Activated CD8-positive, alpha-beta memory T cell treated with anti-CD3 and anti-CD28 coated beads for 1 hour (primary cell): ENCODE results near the gene NUBP2.

Experiments
- DNase-seq, 2 donors: peaks; one replicate each; pipeline ENCODE4 v3.0.0-alpha.2; 2020; ENCODE audit warnings: low read depth in 1 of 2; ENCODE audit errors: extremely low read depth in 1 of 2

The NUBP2 gene

DNA sequence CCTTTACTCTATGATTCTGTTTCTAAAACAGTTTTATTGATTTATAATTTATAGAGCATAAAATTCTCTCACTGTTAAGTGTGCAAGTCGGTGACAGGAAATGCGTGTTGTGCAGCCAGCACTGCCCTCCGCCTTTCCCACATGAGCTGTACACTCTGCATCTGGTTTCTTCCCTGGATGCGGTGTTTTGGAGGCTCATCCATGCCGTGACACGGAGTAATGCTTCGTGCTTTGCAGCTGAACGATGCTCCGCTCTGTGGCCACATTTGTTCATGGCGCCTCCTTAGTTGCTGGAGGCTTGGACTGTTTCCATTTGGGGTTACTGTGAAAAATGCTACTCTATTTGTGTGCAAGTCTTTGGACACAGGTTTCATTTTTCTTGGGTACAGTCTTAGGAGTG lies 17.9 kb downstream of the NUBP2 start:
- no peak for DNase-seq

DNA sequence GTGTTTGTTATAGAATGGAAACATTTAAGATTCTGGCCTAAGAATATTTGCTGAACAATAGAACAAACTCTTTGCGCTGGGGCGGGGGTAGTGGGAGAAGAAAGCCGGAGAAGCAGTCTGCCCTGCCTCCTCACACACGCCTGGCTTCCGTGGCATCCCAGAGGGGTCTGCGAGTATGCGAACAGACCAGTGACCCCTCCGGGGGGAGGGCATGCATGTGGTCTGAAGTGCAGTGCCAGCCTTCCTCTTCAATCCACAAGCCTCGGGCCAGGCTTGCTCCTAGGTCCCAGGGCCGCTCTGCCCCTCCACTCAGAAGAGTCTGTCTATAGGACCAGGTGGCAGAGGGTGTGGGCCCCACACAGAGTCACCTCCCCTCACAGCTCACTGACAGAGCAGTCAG lies 24.9 kb downstream of the NUBP2 start:
- DNase-seq = no peak

DNA sequence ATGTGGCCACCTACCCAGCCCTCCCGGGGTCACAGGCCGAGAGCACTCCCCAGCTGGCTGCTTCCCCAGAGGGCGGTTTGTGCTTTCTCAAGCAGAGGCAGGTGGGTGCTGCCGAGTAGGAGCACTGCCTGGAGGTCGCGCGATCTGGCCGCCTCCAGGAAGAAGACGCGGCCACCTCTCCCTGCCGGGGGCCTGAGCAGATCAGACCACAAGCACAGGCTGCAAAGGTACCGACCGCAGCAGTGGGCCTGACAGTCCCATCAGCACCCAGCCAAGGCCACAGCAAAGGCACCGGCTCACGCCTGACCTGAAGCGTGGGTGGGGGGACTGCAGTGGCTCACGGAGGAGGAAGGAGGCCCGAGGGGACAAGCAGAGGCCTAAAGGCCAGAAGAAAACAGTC lies 25.9 kb downstream of the NUBP2 start:
- no peak for DNase-seq

DNA sequence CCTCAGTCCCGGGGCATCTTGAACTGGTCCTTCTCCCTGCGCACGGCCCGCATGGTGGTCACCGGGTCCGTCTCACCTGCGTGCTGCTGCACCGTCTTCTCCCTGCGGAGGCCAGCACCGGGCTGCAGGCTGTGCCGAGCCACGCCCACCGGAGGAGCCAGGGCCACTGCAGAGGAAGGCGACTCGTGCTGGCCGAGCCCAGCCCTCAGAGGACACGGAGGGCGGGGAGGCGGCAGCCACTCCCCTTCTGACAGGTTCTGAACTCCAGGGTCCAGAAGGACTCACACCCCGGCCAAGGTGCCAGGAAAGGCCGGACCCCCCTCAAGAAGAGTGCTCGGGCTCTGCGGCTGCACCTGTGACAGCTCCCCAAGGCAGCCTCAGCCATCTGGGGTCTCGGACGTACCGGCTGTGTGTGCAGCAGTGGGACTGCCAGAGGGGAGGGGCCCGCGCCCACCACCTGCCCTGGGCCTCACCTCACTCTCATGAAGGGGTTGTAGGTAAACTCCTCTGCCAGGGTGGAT lies 26.6 kb downstream of the NUBP2 start:
- DNase-seq = no peak

DNA sequence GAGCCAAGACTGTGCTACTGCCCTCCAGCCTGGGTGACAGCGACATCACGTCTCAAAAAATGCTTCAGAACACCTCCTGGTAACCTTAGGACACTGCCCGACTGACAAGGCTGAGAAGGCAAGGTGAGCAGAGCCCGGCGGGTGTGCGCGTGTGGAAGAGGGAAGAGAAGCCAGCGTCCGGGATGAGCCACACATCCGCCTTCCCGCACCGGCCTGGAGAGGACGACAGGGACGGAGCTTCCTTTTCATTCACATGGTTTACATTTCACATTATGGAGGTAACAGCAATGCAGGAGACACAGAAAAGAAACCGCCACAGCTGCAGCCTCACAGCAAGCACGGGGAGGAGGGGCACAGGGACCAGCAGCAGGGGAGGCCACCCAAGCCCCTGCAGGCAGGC lies 27.3 kb downstream of the NUBP2 start:
- no peak for DNase-seq

DNA sequence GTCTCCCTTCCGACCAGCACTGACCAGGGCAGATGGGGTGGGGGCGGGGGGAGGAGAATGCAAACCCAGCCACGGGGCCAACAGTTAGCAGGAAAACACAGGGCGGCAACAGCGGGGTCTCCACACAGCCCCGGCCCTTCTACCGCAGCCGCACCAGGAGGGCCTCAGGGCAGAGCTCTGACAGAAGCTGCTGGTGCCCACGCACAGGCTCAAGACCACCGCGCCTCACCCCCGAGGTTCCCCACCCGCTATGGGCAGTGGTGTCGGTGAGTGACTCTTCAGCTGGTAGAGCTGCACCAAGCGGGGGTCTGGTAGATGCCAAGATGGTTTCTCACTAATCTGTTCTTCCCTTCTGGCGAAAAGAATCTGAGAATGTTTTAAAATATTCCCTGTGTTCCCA lies 27.8 kb downstream of the NUBP2 start:
- no peak for DNase-seq

DNA sequence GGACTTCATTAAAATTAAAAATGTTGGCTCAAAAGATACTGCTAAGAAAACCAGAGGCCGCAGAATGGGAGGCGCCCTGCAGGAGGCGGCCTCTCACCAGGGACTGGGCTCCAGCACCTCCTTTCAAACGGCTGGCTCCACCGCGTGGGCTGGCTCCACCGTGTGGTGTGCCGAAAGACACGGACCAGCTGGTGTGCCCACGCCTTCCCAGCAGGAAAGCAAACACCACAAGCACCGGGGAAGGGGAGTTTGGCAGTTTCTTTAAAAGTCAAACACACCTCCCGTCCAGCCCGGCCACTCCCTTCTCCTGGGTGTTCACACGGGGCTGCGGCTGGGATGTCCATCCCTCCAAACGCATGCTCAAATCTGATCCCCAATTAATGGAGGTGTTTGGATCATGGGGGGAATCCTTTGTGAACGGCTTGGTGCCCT lies 30.0 kb downstream of the NUBP2 start:
- no peak for DNase-seq

DNA sequence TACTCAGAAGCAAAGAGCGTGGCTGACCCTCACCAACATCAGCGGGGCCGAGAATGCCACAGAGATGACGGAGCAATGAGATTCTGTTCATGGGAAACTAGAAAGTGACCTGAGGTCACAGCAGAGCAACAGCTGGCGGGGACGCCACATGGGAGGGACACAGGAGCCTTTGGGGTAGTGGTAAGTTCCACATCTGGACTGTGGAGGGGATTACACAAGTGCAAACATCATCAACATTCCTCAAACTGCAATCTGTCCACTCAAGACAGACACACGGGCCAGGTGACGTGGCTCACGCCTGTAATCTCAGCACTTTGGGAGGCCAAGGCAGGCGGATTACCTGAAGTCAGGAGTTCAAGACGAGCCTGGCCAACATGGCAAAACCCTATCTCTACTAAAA lies 32.7 kb downstream of the NUBP2 start:
- DNase-seq = no peak

DNA sequence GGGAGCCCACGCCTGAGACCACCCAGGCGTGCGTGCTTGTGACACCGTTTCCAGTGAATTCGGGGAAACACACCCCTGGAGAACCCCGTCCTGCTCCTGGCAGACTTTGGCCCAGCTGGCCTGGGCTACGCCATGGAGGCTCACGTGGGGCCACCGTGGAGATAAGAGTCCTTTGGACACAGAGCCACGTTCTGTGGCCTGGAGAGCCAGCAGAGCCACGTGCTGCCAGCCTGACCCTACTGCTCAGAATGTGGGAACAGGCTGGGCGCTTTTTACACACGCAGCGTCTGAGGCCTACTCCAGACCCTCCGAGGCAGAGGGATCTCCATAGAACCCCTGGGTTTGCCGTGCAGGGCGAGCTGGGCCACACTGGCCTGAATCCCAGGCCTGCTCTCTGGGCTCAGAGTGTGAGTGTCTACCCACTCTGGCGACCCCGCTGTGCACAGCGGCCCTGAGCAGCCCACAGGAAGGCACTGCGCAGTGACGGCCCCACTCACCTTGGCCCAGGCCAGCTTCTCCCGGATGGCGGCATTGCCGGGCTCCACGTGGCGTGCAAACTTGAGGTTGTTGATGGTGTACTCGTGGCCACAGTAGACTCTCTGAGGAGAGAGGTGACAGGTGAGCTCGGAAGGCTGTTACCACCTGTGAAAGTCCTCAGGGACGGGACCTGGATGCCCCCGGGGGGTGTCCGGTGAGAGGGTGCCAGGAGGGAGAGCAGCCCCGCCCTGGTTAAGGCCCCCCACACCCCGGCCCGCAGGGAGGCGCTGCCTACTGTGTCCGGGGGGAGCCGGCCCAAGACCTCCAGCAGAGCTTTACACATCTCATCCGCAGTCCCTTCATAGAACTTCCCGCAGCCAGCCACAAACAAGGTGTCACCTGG lies 33.9 kb downstream of the NUBP2 start:
- no peak for DNase-seq

DNA sequence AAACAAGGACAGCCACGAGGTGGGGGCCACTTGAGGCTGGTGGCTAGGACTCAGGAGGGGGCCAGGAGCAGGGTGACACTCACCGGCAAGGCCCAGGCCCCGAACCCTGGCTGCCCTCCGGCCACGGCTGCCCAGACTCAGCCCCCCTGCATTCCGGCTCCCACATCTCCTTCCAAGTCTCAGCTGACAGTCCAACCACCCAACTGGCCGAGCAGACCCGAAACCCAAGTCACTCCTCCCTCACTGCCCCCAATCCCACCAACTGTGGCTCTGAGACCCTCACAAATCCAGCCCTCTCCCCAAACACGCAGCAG lies 34.5 kb downstream of the NUBP2 start:
- DNase-seq = no peak

DNA sequence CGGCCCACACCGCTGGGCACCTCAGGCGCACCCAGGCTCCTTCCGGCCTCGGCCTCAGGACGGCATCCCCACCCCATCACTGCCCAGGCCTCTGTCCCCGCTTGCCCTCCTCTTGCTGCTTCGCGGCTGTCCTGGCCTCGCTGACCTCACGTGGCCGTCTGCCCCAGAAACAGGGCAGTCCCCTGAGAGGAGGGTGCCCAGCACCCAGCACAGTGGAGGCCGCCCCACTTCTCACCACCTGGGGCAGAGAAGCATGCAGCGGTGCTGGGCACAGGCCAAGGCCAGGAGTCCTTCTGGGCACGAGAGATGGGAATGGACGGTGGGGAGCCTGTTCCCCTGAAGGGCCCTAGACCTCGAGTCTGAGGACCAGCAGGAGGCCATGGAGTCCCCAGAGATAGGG lies 35.0 kb downstream of the NUBP2 start:
- no peak for DNase-seq

DNA sequence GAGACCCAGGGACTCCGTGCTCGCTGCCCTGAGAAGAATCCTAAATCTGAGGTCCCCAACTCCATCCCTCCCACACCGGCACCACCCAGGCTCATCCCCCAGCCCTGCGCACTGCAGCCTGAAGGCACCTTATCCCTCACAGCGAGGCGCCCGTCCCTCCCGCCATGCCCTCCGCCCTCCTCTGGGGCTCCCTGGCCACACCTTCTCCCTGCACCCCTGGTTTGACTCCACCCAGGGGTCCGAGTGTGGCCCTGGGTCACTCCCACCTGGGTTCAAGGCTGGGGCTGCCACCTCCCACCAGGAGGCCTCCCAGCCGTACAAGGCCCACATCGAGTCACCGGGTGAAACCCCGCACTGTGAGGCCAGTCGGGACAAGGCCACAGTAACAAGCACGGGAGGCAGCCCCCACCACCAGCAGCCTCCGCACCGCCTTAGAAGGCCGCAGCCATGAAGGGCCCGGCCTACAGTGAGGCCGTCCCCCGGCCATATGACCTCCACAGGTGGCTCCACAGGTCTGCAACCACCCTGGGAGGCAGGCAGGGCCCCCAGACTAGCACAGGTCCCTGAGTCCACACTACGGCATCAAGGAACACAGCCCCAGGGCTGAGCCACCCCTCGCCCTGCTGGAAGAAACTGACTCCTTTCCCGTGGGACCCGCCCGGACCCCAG lies 35.6 kb downstream of the NUBP2 start:
- no peak for DNase-seq

DNA sequence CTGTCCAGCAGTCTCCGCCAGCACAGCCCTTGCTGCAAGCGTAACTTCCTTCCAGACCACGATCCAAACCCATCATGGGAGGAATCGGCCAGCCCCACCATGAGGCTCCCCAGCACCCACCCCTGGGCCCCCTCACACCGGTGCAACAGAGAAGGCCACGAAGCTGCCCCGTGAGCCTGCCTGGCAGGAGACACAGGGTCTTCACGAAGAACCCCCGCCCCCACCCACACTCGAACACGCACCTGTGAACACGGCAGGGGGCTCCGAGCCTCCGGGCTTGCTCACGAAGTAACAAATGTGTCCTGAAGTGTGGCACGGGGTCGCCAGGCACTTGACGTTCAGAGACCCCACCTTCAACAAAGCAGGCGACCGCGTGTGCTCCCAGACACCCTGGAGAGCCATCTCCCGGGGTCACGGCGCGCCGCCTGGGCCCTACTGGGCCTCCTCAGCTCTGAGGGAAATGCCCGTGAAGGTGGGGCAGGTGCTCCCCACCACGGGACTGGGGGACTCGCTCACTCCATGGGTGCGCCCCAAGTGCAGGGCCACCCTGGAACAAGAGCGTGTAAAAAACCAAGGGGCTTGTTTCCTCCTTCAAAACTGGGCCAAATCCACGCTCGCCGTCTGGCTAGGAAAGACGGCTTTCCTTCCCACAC lies 36.2 kb downstream of the NUBP2 start:
- no peak for DNase-seq

DNA sequence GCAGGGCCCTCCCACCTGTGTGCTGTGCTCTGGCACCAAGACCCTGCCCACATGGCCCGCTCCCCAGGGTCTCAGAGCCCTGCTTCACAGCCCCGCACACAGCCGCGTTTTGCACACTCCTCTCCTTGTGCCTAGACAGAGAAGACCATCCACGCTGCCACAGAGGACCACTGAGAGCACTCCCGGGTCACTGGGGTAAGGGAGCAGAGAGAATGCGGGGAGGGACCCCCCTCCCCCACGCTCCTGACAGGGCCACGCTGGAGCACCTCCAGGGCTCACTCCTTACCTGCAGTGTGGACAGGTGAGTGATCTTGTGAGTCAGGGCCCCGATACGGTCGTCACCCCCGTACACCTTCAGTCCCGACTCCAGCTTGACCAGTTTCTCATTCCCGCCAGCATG lies 36.9 kb downstream of the NUBP2 start:
- DNase-seq = no peak

DNA sequence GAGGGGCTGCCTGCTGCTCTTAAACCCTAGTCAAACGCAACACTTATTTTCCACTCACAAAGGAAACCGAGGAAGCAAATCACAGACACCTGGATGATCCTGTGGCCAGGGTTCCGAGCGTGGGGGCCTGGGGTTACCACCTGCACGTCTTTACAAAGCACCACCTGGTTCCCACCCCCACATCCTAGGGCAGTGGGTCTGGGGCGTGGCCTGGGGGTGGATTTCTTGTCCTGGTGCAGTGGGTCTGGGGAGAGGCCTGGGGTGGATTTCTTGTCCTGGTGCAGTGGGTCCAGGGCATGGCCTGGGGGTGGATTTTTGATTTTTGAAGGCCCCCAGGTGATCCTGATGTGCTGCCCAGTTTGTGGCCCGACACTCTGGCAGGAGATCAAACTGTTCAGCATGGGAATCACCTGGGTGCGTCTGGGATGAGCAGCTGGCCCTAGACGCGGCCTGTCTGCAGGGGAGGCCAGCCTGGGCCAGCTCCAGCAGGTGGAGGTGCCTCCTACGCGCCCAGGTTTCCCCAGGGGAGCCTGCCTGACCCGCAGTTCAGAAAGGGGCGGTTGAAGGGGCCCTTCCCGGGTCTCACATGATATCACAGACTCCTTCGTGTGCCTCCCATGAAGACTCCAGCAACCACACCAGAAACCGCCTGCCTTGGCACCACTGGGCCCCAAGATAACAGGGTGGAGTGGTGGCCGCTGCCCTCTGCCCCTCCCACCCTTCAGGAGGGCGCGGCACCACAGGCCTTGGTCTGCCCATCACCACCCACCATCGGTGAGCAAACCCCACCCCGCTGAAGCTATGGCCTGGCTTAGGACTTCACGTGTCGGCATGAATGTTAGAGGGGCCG lies 37.6 kb downstream of the NUBP2 start:
- DNase-seq = no peak

DNA sequence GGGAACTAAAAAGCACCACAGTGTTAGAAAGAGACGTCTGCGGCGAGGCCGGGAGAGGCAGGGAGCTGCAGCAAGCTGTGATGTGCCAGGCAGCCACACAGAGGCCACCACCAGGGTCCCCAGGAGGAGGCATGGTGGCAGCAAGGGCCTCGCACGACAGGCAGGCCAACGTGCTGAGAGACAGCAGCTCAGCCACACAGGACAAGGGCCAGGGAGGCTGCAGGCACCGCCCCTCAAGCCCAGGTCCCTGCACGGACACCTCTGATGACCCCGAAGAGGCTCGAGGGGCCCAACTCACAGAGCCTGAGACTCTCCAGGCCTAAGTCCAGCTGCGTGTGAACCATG lies 38.2 kb downstream of the NUBP2 start:
- DNase-seq = no peak

DNA sequence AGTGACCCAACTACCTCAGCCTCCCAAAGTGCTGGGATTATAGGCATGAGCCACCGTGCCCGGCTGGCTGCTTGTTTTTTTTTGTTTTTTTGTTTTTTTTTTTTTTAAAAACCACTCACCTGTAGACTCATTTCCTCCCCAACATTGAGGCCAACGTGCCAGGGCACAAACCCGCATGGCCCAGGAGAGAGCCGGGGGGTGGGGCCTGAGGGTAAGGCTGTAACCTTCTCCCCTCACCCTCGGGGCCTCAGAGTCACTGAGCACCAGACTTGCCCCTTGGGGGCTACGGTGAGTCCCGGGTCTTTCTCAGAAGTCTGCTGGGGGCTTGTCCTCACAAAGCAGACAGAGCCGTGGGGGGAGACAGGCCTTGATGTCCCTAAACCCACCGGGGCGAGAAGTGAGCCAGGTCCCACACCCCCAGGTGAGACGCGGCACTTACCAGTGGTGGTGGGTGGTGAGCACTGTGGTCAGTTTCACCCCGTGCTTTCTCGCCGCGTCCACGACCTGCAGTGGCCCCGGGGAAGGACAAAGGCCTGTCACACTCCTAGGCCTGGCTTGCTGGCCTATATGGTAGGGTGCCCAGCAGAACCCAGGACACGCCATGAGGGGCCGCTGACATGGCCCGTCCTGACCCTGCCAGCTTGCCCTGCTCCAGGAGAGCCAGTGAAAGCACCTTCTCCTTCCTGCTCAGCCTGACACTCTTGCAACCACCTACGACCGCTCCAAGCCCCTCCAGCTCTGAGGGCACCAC lies 39.3 kb downstream of the NUBP2 start:
- no peak for DNase-seq

DNA sequence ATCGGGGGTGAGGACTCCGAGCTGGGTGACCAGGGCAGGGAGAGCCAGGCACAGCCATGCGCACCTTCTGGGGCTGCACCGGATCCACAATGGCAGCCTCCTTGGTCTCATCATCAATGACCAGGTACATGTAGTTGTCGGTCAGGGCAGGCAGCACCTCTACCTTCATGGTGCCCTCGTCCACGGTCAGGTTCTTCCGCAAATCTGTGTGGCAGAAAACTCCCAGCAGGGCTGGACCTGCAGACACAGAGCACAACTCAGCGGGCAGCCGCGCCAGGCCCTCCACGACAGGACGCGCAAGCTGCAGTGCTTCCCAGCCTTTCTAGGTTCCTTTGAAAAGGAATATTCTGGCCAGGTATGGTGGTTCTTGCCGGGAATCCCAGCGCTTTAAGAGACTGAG lies 40.0 kb downstream of the NUBP2 start:
- no peak for DNase-seq

DNA sequence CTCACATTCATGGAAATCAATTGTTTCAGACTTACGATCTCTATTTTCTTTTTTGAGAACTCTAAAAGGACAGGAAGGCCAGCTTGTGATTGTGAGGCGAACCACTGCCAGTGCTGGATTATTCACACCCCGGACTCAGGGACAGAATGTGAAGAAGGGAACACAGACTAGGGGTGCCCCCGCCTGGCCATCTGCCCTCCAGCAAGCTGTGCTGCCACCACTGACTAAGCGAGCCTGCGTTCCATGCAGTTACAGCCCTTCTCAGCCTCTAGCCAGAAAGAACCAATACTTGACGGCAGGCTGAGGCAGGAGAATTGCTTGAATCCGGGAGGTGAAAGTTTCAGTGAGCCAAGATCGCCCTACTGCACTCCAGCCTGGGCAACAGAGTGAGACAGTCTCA lies 41.1 kb downstream of the NUBP2 start:
- DNase-seq = no peak

DNA sequence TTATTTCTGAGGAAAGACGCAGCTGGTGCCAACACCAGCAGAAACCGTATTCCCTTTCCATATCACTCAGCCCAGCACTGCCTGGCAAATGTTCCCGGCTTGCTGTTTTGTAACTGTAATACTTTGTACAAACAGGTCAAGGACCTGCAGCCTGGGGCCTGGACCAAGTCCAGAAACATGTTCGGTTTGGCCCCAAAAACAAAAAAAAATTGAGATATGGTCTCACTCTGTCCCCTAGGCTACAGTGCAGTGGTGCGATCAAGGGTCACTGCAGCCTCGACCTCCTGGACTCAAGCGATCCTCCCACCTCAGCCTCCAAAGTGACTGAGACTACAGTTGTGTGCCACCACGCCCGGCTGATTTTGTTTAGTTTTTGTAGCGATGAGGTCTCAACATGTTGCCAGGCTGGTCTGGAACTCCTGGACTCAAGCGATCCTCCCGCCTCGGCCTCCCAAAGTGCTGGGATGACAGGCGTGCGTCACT lies 42.7 kb downstream of the NUBP2 start:
- no peak for DNase-seq
